Stimulated activated CD4-positive, alpha-beta T cell treated with anti-CD3 and anti-CD28 coated beads, Interleukin-12 subunit alpha, Interleukin-12 subunit beta, amount 100 ng/mL, for 24 hours (primary cell): Measurements from ENCODE around the gene ZSWIM5.
"Not testable (repeated sequence)": the region's sequence is repeated elsewhere in the genome, so short reads cannot be mapped to it uniquely, and the experiment has no call there.

Experiments used
- DNase-seq, 2 experiments: peaks; one replicate each; pipeline ENCODE4 v3.0.0-alpha.2; 2020; ENCODE audit warnings: low read depth in 2 of 2

Gene ZSWIM5

DNA sequence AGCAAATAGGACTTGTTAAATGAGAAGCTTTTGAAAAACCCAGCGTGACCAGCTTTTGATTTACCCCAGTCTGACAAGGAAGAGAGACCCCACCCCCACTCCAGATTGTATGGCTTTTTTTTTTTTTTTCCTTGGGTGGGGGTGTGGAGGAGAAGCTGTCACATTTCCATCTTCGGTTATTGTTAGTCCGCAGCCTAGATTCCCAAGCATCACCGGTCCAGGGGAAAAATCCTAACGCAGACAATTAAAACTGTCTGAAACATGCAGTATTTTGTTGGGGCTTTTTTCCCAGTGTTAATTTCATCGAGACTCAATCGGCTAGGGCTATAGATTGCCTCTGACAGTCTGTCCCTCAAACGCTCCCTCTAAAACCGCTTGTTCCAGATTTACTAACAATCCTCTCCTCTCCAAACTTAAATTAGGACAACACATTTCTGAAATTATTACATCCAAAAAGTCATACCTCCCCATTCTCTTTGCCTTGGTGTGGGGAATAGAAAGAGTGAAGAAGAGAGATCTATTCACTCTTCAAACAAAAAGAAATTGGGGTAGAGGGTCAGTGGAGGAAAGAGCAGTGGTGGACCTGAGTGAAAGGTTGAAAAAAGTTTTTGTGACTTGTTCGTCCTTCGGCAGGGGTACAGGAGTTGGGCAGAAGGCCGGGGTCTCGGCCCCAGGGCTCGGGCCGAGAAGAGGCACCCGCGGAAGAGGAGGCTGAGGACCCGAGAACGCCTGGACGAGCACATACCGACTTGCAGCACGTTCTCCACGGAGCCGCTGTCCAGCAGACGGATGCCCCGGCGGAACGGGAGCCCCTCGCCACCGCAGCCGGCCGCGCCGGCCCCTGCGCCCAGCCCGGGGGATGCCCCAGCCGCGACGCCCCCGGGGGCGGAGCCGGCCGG lies 1.1 kb downstream of the ZSWIM5 start:
- peak in 1 of 2 experiments; percentile 10 for DNase-seq

DNA sequence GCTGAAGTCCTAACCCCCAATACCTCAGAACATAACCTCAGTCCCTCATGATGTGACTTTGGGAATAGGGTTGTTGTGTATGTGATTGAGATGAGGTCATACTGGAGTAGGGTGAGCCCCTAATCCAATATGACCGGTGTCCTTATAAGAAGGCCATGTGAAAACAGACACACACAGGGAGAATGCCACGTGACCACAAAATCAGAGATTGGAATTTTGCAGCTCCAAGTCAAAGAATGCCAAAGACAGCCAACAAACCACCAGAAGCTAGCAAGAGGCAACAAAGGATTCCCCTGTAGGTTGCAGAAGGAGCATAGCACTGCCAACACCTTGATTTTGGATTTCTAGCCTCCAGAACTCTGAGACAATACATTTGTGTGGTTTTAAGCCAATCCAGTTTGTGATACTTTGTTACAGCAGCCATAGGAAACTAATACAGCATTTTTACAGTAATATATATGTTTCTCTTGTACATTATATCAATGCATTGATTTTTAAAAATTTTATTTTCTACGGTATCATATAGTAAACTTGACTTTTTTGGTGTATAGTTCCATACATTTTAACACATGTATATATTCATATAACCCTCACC lies 5.4 kb downstream of the ZSWIM5 start:
- DNase-seq = no peak

DNA sequence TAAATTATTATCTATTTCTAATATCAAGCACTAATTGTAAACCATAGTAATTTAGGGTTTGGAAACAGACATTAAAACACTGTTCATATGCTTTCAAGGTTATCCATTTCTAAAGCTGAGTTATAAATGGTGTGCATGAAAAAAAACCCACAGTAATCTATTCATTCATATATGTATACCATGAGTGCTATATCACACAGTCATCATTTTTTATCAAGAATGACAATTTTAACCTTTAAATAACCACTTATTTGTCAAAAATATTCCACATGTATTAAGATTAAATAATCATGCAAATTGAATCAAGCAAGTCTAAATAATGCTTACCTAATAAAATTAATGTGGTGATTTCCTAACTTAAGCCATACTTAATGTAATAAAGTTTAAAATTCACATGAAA lies 6.0 kb downstream of the ZSWIM5 start:
- no peak for DNase-seq

DNA sequence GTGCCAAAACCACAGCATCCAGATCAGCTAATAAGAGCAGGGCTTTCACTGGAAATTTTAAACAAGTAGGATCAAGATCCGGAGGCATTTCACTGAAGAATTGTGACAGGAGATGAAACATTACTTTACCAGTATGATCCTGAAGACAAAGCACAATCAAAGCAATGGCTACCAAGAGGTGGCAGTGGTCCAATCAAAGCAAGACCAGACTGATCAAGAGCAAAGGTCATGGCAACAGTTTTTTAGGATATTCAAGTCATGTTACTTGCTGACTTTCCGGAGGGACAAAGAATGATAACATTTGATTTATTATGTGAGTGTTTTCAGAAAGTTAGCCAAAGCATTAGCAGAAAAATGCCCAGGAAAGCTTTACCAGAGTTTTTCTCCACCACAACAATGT lies 8.2 kb downstream of the ZSWIM5 start:
- no peak for DNase-seq

DNA sequence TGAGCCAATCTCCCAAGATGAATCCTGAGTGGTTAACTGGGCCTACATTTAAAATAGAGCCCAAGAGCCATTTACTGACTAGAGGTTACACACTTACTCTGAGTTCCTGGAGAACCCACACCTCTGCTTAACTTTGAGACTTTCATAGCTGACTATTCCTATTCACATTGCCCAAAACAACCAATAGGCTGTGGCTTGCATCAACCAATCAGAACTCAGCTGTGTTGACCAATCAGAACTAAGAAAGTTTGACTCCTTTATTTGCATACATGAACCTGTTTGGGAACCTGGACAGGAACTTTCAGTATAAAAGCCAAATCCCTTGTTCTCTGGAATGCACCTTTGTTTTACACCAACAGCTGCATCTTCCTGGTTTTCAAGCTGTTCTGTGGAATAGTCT lies 9.5 kb downstream of the ZSWIM5 start:
- no peak for DNase-seq

DNA sequence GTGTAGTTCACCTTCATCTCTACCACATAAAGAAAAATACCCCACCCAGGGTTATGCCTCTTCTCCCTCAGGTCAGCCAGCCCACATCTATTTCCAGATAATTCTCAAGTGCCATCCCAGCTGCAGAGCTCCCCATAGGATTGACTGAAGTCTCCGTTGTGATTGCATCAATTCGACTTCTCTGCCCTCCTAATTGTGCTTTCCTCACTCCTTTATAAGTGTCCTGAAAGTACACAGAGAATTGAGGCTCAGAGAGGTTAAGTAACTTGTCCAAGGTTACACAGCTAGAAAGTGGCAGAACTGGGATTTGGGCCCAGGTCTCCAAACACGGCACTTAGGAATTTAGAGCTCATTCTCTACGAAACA lies 15.0 kb downstream of the ZSWIM5 start:
- no peak for DNase-seq

DNA sequence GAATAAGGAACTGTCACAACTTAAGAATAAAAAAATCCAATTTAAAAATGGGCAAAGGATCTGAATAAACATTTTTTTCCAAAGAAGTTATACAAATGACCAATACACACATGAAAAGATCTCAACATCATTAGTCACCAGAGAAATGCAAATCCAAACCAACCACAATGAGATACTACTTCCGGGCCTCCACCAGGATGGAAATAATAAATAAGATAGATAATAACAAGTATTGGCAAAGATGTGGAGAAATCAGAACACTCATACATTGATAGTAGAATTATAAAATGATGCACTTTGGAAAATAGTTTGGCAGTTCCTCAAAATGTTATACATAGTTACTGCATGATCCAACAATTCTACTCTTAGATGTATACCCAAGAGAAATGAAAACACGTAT lies 18.7 kb downstream of the ZSWIM5 start:
- DNase-seq = no peak

DNA sequence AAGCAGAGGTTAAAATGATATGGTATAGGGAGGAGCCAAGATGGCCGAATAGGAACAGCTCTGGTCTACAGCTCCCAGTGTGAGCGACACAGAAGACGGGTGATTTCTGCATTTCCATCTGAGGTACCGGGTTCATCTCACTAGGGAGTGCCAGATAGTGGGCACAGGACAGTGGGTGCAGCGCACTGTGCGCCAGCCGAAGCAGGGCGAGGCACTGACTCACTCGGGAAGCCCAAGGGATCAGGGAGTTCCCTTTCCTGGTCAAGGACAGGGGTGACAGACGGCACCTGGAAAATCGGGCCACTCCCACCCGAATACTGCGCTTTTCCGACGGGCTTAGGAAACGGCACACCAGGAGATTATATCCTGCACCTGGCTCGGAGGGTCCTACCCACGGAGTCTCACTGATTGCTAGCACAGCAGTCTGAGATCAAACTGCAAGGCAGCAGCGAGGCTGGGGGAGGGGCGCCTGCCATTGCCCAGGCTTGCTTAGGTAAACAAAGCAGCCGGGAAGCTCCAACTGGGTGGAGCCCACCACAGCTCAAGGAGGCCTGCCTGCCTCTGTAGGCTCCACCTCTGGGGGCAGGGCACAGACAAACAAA lies 26.4 kb downstream of the ZSWIM5 start:
- DNase-seq = not testable (repeated sequence)

DNA sequence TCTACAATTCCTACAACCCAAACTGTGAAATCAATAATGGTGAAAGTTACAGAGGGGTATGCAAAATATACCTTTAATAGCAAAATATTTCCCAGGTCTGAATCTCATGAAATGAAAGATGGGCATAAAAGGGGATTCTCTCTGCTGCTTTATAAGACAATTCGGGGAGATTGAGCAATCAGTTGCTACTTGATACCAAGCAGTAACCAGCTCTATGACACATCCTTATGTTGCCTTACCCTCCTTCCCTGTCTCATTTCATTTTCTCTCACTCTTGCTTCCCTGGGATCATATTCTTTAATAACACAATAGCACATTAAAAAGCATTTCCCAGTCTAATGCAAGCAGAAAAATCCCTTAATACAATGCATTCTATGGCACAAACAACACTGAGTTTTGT lies 29.0 kb downstream of the ZSWIM5 start:
- DNase-seq = no peak

DNA sequence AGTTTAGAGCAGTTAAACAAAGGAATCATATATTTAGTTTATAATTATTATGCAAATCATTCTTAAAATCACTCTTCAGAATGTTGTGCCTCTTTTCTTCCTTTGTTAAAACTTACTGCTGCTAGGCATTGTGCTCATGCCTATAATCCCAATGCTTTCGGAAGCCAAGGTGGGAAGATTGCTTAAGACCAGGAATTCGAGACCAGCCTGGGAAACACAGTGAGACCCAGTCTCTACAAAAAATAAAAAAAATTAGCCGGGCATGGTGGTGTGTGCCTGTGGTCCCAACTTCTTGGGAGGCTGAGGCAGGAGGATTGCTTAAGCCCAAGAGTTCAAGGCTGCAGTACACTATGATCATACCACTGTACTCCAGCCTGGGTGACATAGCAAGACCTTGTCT lies 33.6 kb downstream of the ZSWIM5 start:
- no peak for DNase-seq

DNA sequence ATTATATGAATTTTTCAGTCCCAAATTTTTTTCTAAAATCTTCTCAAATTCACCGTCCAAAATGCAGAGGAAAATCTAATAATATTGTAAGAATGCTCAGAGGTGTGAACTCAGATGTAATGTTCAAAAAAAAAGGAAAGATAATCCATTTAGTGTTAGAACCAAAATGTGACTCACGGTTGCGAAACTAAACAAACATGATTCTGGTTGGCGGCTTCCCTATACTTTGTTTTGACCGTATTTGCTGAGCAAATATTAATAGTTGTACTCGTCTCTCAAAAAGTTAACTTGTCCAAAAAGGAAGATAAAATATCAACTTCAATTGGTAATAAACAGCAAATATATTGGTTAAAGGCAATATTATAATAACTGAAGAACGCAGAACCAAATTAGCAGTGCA lies 34.4 kb downstream of the ZSWIM5 start:
- DNase-seq = no peak

DNA sequence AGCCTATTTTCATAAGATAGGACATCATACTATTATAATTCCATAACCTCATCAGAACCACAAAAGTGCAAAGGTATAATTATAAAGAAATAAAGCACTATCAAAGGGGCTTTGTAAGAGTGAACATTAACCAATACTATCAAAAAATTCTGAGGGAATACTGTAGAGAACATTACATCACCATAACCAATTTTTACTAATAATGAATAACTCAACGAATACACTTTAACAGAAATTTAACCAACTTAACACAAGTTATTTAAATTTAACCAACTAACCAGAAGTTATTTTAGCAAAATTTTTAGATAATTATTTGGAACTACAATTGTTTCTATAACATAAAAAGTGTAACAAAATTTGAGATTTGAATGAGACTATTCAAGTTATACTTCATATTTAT lies 34.8 kb downstream of the ZSWIM5 start:
- DNase-seq = no peak

DNA sequence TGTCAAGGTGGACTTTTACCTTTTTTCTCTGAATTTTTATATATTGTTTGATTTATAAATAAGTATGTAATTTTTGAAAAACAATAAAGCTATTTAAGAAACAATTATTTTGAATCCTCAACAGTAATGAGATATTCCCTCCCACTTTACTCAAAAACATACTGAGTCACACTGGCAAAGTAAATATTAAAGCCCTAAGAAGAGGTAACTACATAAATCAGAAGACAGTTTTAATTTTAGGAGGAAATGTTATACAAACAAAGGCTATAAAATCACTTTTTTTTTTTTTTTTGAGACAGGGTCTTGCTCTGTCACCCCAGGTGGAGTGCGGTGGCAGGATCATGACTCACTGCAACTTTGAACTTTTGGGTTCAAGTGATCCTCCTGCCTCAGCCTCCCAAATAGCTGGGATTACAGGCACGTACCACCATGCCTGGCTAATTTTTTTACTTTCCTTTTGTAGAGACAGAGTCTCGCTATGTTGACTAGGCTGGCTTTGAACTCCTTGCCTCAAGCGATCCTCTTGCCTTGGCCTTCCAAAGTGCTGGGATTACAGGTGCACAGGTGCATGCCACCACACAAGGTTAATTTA lies 36.2 kb downstream of the ZSWIM5 start:
- no peak for DNase-seq

DNA sequence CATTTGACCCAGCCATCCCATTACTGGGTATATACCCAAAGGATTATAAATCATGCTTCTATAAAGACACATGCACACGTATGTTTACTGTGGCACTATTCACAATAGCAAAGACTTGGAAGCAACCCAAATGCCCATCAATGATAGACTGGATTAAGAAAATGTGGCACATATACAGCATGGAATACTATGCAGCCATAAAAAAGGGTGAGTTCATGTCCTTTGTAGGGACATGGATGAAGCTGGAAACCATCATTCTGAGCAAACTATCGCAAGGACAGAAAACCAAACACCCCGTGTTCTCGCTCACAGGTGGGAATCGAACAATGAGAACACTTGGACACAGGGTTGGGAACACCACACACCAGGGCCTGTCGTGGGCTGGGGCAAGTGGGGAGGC lies 38.5 kb downstream of the ZSWIM5 start:
- not testable (repeated sequence) for DNase-seq

DNA sequence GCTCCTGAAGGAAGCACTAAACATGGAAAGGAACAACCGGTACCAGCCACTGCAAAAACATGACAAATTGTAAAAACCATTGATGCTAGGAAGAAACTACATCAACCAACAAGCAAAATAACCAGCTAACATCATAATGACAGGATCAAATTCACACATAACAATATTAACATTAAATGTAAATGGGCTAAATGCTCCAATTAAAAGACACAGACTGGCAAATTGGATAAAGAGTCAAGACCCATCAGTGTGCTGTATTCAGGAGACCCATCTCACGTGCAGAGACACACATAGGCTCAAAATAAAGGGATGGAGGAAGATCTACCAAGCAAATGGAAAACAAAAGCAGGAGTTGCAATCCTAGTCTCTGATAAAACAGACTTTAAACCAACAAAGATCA lies 42.1 kb downstream of the ZSWIM5 start:
- not testable (repeated sequence) for DNase-seq

DNA sequence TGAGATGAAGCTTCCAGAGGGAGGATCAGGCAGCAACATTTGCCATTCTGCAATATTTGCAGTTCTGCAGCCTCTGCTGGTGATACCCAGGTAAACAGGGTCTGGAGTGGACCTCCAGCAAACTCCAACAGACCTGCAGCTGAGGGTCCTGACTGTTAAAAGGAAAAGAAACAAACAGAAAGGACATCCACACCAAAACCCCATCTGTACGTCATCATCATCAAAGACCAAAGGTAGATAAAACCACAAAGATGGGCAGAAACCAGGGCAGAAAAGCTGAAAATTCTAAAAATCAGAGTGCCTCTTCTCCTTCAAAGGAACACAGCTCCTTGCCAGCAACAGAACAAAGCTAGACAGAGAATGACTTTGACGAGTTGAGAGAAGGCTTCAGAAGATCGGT lies 43.3 kb downstream of the ZSWIM5 start:
- not testable (repeated sequence) for DNase-seq

DNA sequence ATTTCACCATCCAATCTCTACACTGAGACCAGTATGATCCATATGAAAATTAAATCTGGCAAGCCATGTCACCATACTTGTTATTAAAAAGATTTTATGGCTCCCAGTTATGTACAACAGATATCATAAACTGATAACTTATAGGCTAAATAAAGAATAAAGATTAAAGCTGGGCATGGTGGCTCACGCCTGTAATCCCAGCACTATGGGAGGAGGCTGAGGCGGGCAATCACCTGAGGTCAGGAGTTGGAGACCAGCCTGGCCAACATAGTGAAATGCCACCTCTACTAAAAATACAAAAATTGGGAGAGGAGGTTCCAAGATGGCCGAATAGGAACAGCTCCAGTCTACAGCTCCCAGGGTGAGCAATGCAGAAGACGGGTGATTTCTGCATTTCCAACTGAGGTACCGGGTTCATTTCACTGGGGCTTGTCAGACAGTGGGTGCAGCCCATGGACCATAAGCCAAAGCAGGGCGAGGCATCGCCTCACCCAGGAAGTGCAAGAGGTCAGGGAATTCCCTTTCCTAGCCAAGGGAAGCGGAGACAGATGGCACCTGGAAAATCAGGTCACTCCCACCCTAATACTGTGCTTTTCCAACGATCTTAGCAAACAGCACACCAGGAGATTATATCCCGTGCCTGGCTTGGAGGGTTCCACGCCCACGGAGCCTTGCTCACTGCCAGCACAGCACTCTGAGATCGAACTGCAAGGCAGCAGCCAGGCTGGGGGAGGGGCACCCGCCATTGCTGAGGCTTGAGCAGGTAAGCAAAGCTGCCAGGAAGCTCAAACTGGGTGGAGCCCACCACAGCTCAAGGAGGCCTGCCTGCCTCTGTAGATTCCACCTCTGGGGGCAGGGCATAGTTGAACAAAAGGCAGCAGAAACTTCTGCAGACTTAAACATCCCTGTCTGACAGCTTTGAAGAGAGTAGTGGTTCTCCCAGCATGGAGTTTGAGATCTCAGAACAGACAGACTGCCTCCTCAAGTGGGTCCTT lies 44.1 kb downstream of the ZSWIM5 start:
- peak in 1 of 2 experiments; percentile 3 for DNase-seq

DNA sequence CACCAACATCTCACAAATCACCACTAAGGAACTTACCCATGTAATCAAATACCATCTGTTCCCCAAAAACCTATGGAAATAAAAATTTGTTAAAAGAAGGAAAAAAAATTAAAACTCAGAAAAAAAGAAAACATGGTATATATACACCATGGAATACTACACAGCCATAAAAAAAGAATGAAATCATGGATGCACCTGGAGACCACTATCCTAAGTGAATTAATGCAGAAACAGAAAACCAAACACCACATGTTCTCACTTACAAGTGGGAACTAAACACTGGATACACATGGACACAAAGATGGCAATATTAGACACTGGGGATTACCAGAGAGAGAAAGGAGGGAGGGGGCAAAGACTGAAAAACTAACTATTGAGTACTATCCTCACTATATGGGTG lies 50.4 kb downstream of the ZSWIM5 start:
- no peak for DNase-seq

DNA sequence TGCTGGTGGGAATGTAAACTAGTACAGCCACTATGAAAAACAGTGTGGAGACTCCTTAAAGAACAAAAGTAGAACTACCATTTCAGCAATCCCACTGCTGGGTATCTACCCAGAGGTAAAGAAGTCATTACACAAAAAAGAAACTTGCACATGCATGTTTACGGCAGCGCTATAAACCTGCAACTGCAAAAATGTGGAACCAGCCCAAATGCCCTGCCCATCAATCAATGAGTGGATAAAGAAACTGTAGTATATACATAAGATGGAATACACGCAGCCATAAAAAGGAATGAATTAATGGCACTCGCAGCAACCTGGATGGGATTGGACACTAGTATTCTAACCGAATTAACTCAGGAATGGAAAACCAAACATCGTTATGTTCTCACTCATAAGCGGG lies 51.0 kb downstream of the ZSWIM5 start:
- DNase-seq = no peak

DNA sequence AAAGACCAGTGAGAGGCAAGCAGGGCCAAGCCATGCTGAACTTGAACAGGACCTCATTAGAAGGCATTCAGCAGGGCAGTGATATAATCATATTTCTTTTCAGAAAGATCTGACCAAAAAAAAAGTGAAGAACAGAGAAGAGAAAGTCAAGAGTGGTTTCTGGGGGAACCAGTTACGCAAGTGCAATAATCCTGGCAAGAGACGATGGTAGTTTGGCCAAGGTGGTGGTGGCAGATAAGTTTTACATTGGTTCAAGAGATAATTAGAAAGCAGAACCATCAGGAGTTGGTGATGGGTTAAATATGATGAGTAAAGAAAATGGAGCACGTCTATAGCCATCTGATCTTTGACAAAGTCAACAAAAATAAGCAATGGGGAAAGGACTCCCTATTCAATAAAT lies 54.3 kb downstream of the ZSWIM5 start:
- no peak for DNase-seq

DNA sequence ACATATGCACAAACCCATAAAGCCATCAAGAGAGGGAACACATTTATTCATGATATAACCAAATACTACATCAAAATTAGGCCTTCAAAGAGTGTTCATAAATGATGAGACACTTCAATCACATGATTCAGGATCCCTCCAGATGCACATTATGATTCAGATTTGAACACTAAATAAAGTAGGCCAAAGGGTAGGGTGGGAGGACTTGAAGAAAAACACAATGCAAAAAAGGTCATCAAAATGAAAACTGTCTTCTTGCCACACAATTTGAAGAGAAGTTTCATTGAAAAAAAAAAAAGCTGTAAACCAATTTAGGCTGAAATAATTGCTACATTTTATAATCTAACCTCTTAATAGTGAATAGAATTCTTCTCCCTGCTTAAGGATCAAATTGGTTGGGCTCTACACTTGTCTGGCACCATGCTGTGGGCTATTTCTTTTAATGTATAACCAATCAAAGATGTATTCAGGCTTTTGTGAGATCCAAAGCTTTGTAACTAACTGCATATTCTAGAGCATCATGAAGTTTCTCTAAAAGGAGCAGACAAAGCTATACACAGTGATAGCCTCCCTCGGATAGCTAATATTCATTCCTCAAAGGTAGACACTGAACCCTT lies 58.1 kb downstream of the ZSWIM5 start:
- DNase-seq = no peak
